Lower leg skin (tissue), 4 donors: ENCODE results near the gene SEMA3C. TPM values are rescaled to one million over a fixed set of nuclear protein-coding genes. Genes with fewer than 3 reads are reported as not detected.

Experiments used
- DNase-seq, 2 donors: peaks; one replicate each; pipeline ENCODE4 v3.0.0-alpha.2; 2019; ENCODE audit warnings: low spot score in 2 of 2
- H3K4me3 ChIP-seq: fragments of 200-600 bp; sonication (generic); 2 replicates; pipeline ENCODE4 v1.5.1; 2017; ENCODE audit warnings: mild to moderate bottlenecking, low read depth; ENCODE audit not compliant: poor library complexity, severe bottlenecking
- POLR2A ChIP-seq, 2 donors: fragments of 450-650 bp; IDR thresholded peaks; one replicate each; pipeline ENCODE4 v1.6.1; 2016 to 2017; ENCODE audit warnings: antibody characterized with exemption in 2 of 2, mild to moderate bottlenecking in 1 of 2, moderate library complexity in 1 of 2
- WGBS, 2 donors: methylation state at CpG; one replicate each; pipeline ENCODE4 v1.1.5; 2018; 5-methylcytosine and 5-hydroxymethylcytosine counted together
- intact Hi-C: fragments of 100-400 bp; cut with DNase I; formaldehyde crosslinking; loops from one replicate; pipeline ENCODE4 v1.15.0; 2023; ENCODE audit warnings: low total_unique reads
- total RNA-seq, 4 donors: library from RNA; depleted of rRNA; stranded (reverse); fragments of >200 nt; gene quantifications; one replicate each; pipeline ENCODE4 v1.1.0, GENCODE V29; 2016
- TF ChIP-seq, protein P1 (sequence below), 3 donors: fragments of 450-650 bp; IDR thresholded peaks; one replicate each; pipeline ENCODE4 v1.5.1; 2016; ENCODE audit warnings: antibody characterized with exemption in 3 of 3, mild to moderate bottlenecking in 3 of 3, moderate library complexity in 2 of 3

Gene SEMA3C
- total RNA-seq, 4 donors from 2014 or later: 53.0 to 96.6 (median 70.7) TPM

DNA sequence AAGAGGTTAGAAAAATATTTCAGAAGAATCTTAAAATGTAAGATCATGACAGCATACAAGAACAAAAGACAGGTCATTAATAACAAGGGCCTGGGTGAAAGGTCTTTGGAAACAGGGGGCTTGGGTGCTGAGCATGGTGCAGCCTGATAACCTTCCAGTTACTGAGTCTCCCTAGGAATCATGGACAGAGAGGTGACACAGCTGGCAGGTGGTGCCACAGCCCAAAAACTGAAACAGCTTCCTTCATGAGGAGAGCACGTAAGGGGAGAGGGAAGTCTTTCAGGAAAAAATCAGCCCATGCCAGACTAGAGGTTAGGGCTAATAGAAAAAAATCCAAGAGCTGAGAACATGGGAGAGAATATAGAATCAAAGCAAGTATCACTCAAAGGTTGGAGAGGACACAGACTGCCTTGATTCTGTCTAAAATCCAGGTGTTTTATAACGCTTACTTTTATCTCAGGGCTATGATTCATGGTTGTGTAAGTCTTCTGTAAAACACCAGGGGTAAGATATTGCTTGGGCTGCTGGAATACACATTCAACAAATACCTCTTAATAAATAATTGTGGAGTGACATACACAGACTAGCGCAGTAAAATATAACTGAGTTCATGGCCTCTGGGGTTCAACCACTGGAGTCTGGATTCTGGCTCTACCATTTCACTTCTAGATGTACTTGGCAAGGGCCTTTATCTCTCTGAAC, 88.1 kb downstream of the SEMA3C start:
- intact Hi-C loops: no loop called here
- no peak for DNase-seq
- WGBS, 2 donors: 53 to 54% methylated on average over 3 of the region's 3 CpGs
- no peak for TF ChIP-seq POLR2A (IDR thresholded peaks at IDR 0.05)
- TF ChIP-seq, protein P1, sequence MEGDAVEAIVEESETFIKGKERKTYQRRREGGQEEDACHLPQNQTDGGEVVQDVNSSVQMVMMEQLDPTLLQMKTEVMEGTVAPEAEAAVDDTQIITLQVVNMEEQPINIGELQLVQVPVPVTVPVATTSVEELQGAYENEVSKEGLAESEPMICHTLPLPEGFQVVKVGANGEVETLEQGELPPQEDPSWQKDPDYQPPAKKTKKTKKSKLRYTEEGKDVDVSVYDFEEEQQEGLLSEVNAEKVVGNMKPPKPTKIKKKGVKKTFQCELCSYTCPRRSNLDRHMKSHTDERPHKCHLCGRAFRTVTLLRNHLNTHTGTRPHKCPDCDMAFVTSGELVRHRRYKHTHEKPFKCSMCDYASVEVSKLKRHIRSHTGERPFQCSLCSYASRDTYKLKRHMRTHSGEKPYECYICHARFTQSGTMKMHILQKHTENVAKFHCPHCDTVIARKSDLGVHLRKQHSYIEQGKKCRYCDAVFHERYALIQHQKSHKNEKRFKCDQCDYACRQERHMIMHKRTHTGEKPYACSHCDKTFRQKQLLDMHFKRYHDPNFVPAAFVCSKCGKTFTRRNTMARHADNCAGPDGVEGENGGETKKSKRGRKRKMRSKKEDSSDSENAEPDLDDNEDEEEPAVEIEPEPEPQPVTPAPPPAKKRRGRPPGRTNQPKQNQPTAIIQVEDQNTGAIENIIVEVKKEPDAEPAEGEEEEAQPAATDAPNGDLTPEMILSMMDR (IDR thresholded peaks at IDR 0.05): no peak
- H3K4me3 ChIP-seq: no peak overlapping the region

DNA sequence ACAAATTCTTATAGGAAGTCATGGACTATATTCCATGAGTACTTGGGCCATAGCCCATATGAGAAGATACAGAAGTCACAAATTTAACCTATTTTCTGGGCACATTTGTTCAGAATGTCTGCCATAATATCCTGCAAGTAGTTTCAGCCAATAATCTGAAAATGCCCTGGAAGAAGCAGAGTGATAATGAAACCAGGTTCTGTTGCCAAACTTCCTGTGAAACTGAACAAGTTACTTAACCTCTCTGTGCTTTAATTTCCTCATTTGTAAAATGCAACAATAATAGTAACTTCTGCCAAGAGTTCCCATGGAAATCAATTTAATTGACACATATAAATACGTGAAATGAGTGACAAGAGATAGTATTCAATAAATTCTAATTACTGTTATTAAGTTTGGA, 88.8 kb downstream of the SEMA3C start:
- TF ChIP-seq, protein P1 (IDR thresholded peaks at IDR 0.05): no peak
- no peak for TF ChIP-seq POLR2A (IDR thresholded peaks at IDR 0.05)
- H3K4me3 ChIP-seq: no peak overlapping the region
- no peak for DNase-seq
- intact Hi-C loops: no loop called here
- WGBS, 2 donors: 58 to 63% methylated on average over 1 of the region's 1 CpG

DNA sequence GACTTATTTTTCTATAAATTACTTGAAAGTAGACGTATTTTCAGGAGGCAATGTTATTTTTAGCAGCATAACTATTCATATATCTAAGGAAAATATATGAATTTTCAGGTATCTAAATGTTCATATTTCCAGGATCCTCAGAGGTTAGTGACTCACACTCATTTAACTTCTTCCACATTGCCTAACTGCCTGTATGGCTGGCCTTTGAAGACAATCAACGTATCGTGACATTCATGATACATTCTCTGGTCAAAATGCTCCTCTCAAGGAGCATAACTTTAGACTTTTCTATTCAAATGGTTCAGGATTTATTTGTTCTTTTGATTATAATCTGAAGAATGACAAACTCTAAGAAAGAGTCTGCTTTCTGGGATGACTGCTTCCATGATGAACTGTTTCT, 89.3 kb downstream of the SEMA3C start:
- 85 to 95% methylated on average over 3 of the region's 3 CpGs for WGBS, 2 donors
- intact Hi-C loops: no loop called here
- TF ChIP-seq POLR2A (IDR thresholded peaks at IDR 0.05): no peak
- TF ChIP-seq, protein P1 (IDR thresholded peaks at IDR 0.05): no peak
- no peak for DNase-seq
- H3K4me3 ChIP-seq: no peak overlapping the region

DNA sequence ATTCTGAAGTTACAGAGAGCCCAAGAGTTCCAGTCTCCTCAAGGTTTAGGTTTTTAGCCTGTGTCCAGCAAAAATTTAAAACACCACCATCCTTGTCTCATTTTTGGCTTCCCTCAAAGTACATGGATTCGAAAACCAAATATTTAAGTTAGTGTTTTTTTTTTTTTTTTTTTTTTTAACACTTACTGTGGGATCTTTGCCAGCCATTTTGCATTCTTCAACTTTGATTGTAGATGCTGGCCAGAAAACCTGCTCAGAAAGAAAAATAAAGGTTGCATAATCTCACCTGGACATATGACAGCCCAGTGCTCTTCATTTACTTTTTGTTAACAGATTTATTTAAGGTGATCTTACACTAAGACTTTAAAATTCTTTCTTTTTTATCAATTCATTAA, 91.6 kb downstream of the SEMA3C start:
- no peak for TF ChIP-seq POLR2A (IDR thresholded peaks at IDR 0.05)
- TF ChIP-seq, protein P1 (IDR thresholded peaks at IDR 0.05): no peak
- WGBS, 2 donors: 29 to 39% methylated on average over 1 of the region's 1 CpG

DNA sequence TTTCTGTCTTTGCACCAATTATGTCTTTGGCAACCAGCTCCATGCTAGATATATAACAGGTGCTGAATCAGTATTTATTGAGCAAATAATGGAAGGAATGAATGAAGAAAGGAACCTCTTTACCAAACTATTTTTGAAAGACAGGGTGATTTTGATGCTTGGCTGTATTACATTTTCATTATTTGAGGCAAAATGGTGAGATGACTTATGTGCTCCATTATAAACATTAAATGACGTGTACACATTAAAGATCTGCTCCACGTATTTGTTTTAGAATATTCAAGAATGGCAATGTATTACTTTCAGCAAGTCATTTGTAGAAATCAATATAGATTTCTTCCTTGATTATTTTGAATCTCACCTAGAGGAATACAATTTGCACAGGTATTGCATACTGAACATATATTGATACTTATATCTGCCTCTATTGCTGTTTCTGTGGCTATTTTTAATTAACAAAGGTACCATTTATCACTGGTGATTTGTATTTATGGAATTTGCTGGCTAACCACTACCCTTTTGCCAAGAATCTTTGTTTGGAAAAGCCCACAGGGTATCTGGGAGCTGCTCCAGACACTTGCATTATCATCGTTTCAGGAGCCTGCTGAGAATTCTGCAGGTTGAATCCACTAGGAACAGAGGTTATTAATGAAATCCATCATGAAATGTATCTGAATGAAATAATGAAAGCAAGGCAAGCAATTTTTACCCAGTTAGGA, 92.2 kb downstream of the SEMA3C start:
- 65 to 72% methylated on average over 3 of the region's 3 CpGs for WGBS, 2 donors
- DNase-seq: no peak
- intact Hi-C loops: no loop called here
- TF ChIP-seq POLR2A (IDR thresholded peaks at IDR 0.05): no peak
- TF ChIP-seq, protein P1 (IDR thresholded peaks at IDR 0.05): no peak
- H3K4me3 ChIP-seq: no peak overlapping the region

More for the DNA sequence above, 91.6 kb downstream of the SEMA3C start:
- H3K4me3 ChIP-seq: no peak overlapping the region
- DNase-seq: no peak
- intact Hi-C loops: no loop called here
